Muscle layer of duodenum (tissue), 2 donors: Measurements from ENCODE around the gene INPP5A.

Experiments used
- H3K27ac ChIP-seq: one replicate; pipeline ENCODE4 v1.7.0; 2013; ENCODE audit warnings: mild to moderate bottlenecking, low read length
- H3K27me3 ChIP-seq: one replicate; pipeline ENCODE4 v1.7.0; 2013; ENCODE audit warnings: low read depth, mild to moderate bottlenecking, control low read depth, low read length
- H3K36me3 ChIP-seq, 2 donors: one replicate each; pipeline ENCODE4 v1.7.0; 2013; ENCODE audit warnings: low read length in 2 of 2, control low read depth in 1 of 2, mild to moderate bottlenecking in 1 of 2; ENCODE audit not compliant: insufficient read depth in 2 of 2, control insufficient read depth in 1 of 2
- H3K4me1 ChIP-seq, 2 donors: one replicate each; pipeline ENCODE4 v1.7.0; 2013; ENCODE audit warnings: low read length in 2 of 2, mild to moderate bottlenecking in 2 of 2, control low read depth in 1 of 2, moderate library complexity in 1 of 2; ENCODE audit not compliant: insufficient read depth in 2 of 2, control insufficient read depth in 1 of 2
- H3K4me3 ChIP-seq, 2 donors: one replicate each; pipeline ENCODE4 v1.7.0; 2013; ENCODE audit warnings: low read length in 2 of 2, low read depth in 1 of 2, mild to moderate bottlenecking in 1 of 2
- H3K9me3 ChIP-seq, 2 donors: one replicate each; pipeline ENCODE4 v1.7.0; 2013; ENCODE audit warnings: low read length in 2 of 2, control low read depth in 1 of 2, mild to moderate bottlenecking in 1 of 2; ENCODE audit not compliant: control insufficient read depth in 1 of 2
- donor health status: healthy.

Gene INPP5A

DNA sequence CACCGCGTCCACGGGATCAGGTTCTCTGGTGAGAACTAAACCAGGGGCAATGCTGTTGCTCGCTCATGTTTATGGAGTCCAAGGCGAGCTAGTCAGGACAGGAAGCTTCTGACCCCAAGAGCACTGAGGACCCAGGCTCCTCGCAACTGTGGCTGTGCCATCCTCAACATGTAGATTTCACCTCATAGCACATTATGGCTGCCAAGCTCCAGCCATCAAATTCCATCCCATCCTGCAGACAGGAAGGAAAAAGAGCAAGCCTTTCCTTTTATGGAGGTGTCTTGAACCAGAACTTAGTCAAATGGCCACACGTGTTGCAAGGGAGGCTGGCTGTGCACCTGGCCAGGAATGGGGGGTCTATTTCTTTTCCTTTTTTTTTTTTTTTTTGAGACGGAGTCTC lies 264.5 kb downstream of the INPP5A start:
- Histone ChIP-seq H3K36me3 (no peaks in the 10 kb centered on the region), H3K27me3 (no peaks in the 10 kb centered on the region), H3K27ac (no peak overlapping the region), H3K9me3 (peaks cover 0 to 6% of the 10 kb centered on the region in 2 donors), H3K4me1 (no peaks in the 10 kb centered on the region), H3K4me3 (no peak overlapping the region)

DNA sequence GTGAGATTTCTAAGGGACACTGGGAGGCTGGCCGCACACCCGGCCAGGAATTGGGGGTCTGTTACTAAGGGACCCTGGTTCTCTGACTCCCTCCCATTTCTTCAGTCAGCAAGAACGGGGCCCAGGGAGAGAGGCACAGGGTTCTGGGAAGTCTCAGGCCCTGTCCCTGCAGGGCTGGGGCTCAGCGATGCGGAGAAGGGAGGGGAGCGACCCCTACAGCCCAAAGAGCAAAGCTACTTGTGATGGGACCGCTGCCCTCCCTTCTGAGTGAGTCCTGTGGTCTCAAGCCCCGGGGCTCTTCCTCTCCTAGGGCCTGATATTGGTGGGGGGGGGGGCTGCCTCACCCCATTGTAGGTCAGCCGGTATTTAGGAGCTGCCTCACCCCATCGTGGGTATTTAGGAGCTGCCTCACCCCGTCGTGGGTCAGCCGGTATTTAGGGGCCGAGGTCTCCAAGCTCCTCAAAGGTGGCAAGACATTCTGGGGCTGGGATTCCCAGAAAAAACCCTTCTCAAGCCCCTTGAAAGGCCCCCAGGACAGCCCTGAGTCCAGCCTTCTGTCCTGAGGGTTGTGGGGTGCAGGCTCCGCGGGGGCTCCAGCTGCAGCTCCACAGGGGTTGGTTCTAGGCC lies 265.2 kb downstream of the INPP5A start:
- no peak overlapping the region for H3K27ac ChIP-seq
- H3K36me3 ChIP-seq: no peaks in the 10 kb centered on the region
- peaks cover 0 to 6% of the 10 kb centered on the region in 2 donors for H3K9me3 ChIP-seq
- H3K27me3 ChIP-seq: no peaks in the 10 kb centered on the region
- no peaks in the 10 kb centered on the region for H3K4me1 ChIP-seq
- no peak overlapping the region for H3K4me3 ChIP-seq

DNA sequence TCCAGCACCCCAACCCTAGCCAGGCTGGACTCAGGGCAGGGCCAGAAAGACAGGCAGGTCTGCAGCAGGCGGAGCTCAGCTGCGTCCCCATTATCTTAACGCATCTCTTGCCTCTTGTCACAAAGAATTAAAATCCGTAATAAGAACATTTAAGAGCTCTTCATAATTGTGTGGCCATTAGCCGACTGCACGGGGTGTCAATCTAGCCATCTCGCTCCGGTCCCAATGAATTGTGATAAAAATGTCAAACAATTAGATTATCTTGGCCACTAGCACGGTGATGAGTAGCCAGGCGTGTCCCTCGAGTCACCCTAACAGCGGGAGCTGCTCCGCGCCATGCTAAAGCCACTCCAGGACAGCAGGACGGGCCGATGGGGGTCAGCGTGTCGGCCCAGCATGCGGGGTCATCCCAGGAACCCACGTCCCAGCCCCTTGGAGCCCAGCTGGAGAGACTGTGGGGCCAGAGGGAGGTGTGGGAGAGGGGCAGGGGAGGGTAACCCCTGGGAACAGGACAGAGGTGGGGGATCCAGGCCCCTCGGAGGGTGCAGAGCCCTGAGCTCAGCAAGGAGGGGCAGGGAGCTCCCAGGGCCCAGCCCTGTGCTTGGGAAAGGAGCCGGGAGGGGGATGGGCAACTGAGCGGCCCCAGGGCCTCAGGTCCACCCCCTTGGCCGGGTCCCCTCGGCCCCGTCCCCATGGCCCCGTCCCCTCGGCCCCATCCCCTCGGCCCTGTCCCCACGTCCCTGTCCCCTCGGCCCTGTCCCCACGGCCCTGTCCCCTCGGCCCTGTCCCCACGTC lies 266.0 kb downstream of the INPP5A start:
- H3K27ac ChIP-seq: no peak overlapping the region
- no peak overlapping the region for H3K4me3 ChIP-seq
- H3K4me1 ChIP-seq: no peaks in the 10 kb centered on the region
- no peaks in the 10 kb centered on the region for H3K36me3 ChIP-seq
- H3K9me3 ChIP-seq: peaks cover 0 to 6% of the 10 kb centered on the region in 2 donors
- no peaks in the 10 kb centered on the region for H3K27me3 ChIP-seq

DNA sequence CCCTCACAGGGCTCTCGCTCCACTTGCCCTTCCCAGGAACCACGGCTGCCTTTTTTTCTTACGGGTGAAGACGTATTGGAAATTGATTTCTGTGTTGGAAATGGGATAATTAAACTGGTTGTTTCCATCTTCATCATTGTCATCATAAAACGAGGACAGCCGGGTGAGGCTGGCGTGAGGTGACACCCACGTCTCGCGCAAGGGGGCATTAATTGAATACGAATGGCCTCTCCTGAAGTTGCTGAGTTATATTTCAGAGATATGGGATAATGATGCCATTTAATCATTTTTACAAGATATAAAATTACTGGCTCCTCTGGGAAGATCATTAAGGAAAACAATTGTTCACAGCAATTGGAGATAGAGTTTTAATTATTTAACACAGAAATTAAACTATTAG lies 266.7 kb downstream of the INPP5A start:
- H3K9me3 ChIP-seq: peaks cover 0 to 6% of the 10 kb centered on the region in 2 donors
- no peaks in the 10 kb centered on the region for H3K36me3 ChIP-seq
- H3K27ac ChIP-seq: no peak overlapping the region
- H3K27me3 ChIP-seq: no peaks in the 10 kb centered on the region
- H3K4me3 ChIP-seq: no peak overlapping the region
- no peaks in the 10 kb centered on the region for H3K4me1 ChIP-seq

DNA sequence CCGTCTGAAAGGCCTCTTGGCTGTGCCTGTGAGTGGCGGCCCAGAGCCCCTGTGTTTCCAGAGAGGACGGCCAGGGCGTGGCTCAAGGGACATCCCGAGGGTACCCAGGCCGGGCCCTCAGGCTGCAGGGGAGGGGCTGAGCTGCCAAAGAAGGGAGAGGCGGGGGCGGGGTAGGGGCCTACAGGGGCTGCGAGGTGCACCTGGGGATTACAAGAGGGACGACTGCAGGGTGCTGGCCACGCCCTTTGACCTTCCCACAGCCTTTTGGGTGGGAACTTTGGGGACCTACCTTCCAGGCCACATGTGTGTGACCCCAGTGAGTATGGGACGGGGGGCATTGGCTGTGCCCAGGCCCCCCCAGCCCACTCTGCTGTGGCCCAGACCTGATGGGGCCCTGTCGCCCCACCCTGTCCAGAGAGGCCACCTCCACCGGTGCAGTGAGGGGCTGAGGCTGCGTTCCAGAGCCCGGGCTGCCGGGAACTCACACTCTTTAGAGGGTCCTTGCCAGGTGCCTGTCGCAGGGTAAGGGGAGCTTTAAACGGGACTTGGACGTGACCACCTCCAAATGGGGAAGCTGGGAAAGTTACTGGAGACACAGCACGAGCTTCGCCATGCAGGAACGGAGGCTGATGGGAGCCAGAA lies 267.3 kb downstream of the INPP5A start:
- H3K36me3 ChIP-seq: no peaks in the 10 kb centered on the region
- peaks cover 0 to 6% of the 10 kb centered on the region in 2 donors for H3K9me3 ChIP-seq
- no peaks in the 10 kb centered on the region for H3K27me3 ChIP-seq
- H3K4me3 ChIP-seq: no peak overlapping the region
- no peaks in the 10 kb centered on the region for H3K4me1 ChIP-seq
- no peak overlapping the region for H3K27ac ChIP-seq

DNA sequence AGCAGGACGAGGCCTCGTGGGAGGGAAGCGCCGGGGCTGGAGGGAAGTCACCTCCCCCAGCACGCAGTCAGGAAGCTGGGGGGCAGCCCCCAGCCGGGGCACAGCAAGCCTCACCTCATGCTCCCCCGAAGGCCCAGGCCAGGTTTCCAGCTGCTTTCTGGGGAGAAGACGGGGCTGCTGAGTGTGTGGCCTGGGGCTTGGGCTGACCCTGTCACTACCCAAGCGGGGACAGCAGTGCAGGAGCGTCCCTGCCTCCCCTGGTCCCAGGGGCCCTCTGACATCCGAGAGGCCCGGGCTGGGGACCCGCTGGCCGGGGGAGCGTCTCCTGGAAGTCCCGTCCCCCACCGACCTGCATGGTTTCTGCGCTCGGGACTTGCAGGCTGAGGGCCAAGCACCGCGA lies 268.0 kb downstream of the INPP5A start:
- H3K27me3 ChIP-seq: no peaks in the 10 kb centered on the region
- H3K4me3 ChIP-seq: no peak overlapping the region
- H3K9me3 ChIP-seq: peaks cover 0 to 6% of the 10 kb centered on the region in 2 donors
- no peaks in the 10 kb centered on the region for H3K36me3 ChIP-seq
- H3K4me1 ChIP-seq: no peaks in the 10 kb centered on the region
- no peak overlapping the region for H3K27ac ChIP-seq

DNA sequence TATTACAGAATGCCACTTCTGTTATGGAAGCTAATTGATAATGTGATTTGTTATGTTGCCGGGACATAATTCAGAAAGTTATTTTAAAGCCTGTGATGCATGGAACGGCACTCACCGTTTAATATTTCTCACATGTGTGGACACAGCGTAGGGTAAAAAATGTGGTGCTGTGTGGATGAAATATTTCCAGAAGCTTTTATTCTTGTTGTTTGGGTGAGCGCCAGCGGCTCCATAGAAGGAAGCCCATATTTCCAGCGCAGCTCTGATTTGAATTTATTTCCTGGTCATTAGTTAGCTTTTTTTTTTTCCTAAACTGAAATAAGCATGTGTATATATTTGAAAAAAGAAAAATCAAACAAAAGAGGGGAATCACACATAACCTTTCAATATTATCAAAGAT lies 268.5 kb downstream of the INPP5A start:
- H3K27me3 ChIP-seq: no peaks in the 10 kb centered on the region
- no peaks in the 10 kb centered on the region for H3K36me3 ChIP-seq
- H3K27ac ChIP-seq: no peak overlapping the region
- peaks cover 0 to 6% of the 10 kb centered on the region in 2 donors for H3K9me3 ChIP-seq
- no peaks in the 10 kb centered on the region for H3K4me1 ChIP-seq
- no peak overlapping the region for H3K4me3 ChIP-seq

DNA sequence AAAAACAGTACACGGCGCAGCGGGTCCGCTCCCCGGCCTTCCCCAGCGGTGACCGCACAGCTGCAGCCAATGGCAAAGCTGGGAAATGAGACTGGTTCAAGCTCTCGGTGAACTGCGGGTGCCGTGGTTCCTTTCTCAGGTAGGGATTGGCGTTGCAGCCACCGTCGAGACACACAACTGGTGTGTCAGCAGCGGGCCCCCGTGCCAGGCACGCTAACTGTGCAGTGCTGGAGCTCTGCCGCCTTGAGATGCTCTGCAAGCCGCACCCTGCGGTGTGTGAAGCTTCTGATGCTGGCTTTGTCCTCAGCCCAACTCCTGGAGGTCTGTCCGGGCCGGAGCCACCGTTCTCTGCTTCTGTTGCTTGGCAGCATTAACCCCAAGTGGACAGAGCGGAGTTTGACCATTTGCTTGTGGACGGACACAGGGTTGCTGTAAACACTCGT lies 269.0 kb downstream of the INPP5A start:
- H3K9me3 ChIP-seq: peaks cover 0 to 6% of the 10 kb centered on the region in 2 donors
- no peak overlapping the region for H3K27ac ChIP-seq
- no peaks in the 10 kb centered on the region for H3K36me3 ChIP-seq
- no peaks in the 10 kb centered on the region for H3K4me1 ChIP-seq
- no peaks in the 10 kb centered on the region for H3K27me3 ChIP-seq
- no peak overlapping the region for H3K4me3 ChIP-seq

DNA sequence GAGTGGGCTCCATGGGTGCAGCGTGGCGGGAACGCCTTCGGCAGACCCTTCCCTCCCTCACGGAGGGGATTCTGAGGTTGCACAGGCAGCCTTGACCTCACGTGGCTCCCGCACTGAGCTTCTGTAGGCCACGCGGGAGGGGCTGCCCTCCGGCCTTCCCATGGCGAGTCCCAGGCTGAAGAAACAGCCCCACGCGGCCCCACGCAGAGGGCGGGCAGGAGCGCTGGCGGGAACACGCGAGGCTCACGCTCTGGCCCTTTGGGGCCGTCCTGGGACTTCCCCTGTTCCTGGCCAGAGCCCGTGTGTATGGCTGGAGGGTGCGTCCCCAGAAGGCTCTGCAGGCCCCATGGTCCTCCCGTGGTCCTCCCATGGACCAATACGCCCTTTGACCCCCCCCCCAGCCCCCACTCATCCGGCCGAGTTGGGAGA lies 270.0 kb downstream of the INPP5A start:
- Histone ChIP-seq H3K9me3 (no peaks in the 10 kb centered on the region), H3K4me3 (no peak overlapping the region), H3K27ac (no peak overlapping the region), H3K4me1 (no peaks in the 10 kb centered on the region), H3K27me3 (no peaks in the 10 kb centered on the region), H3K36me3 (no peaks in the 10 kb centered on the region)

DNA sequence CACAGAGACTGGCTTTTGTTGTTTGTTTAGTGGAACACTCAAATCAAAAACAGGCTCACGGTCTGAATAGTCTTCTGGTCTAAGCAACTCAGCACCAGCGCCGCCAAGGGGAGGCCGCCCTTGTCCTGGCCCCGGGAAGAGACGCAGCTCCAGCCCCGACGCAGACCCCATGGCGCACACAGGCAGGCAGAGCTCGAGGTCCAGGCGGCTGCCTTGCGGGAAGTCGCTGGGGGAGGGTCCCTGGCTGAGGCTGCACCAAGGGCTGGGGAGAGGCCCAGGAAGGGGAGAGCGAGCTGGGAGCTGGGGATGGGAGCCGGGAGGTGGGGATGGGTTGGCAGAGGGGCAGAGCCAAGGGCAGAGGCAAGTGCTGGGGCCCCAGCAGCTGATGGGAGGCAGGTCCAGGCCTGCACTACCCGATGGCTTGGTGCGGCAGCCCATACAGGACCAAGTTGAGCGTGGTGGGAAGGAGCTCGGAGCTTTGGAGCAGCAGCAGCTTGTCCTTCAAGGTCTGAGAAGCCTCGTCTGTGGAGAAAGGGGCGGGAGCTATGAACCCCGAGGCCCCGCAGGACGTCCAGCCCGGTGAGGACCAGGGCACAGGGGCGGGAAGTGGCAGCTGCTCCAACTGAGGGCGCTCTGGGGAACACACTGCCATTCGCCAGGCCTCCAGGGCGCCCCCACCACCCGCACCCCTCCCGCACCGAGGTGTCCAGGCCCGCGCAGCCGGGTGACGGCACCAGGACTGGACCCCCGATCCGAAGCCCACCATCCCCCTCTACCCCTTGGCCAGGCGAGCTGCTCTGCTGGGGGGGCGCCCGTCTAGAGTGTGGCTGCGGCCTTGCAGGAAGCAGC lies 271.0 kb downstream of the INPP5A start:
- Histone ChIP-seq H3K27ac (no peak overlapping the region), H3K36me3 (no peaks in the 10 kb centered on the region), H3K4me1 (no peaks in the 10 kb centered on the region), H3K9me3 (no peaks in the 10 kb centered on the region), H3K27me3 (no peaks in the 10 kb centered on the region), H3K4me3 (no peak overlapping the region)
